ENCODE data around the gene KRTAP5-7. TPM values are rescaled to one million over a fixed set of nuclear protein-coding genes. Genes with fewer than 3 reads are reported as not detected.
"Not testable (repeated sequence)": the region's sequence is repeated elsewhere in the genome, so short reads cannot be mapped to it uniquely, and the experiment has no call there.

Gene KRTAP5-7
- total RNA-seq, result 5.8 TPM

- not testable (repeated sequence) for DNase-seq (ENCODE audit: low spot score)
Measured at GRCh38 chr11:71526796-71527575, at the start of gene KRTAP5-7. TSS of gene KRTAP5-7 (plus strand) at chr11:71527267. CDS start at chr11:71527301, 34 bp downstream.

GRCh38 chr11:71477641-71478527, 49.2 kb upstream of the KRTAP5-7 start:
- DNase-seq (ENCODE audit: low spot score), result no peak

- DNase-seq (ENCODE audit: low spot score), result no peak
Measured at GRCh38 chr11:71478528-71478840, 48.6 kb upstream of the KRTAP5-7 start.

GRCh38 chr11:71481101-71481960, 45.7 kb upstream of the KRTAP5-7 start:
- DNase-seq (ENCODE audit: low spot score), result peak; percentile 75

- DNase-seq (ENCODE audit: low spot score), result no peak
Measured at GRCh38 chr11:71482216-71482615, 44.9 kb upstream of the KRTAP5-7 start.

GRCh38 chr11:71482746-71483364, 44.2 kb upstream of the KRTAP5-7 start:
- no peak for DNase-seq (ENCODE audit: low spot score)

GRCh38 chr11:71483692-71484091, 43.4 kb upstream of the KRTAP5-7 start:
- DNase-seq (ENCODE audit: low spot score), result no peak

- no peak for DNase-seq (ENCODE audit: low spot score)
Measured at GRCh38 chr11:71484248-71485062, 42.6 kb upstream of the KRTAP5-7 start.

- DNase-seq (ENCODE audit: low spot score), result no peak
Measured at GRCh38 chr11:71485063-71485399, 42.0 kb upstream of the KRTAP5-7 start.

- DNase-seq (ENCODE audit: low spot score), result no peak
Measured at GRCh38 chr11:71485466-71485865, 41.6 kb upstream of the KRTAP5-7 start.

- DNase-seq (ENCODE audit: low spot score), result no peak
Measured at GRCh38 chr11:71486320-71486719, 40.7 kb upstream of the KRTAP5-7 start.

- no peak for DNase-seq (ENCODE audit: low spot score)
Measured at GRCh38 chr11:71488681-71489270, 38.3 kb upstream of the KRTAP5-7 start.

- DNase-seq (ENCODE audit: low spot score), result peak; percentile 33
Measured at GRCh38 chr11:71489311-71490043, 37.6 kb upstream of the KRTAP5-7 start.

- DNase-seq (ENCODE audit: low spot score), result peak; percentile 38
Measured at GRCh38 chr11:71490044-71490730, 36.9 kb upstream of the KRTAP5-7 start.

- peak; percentile 36 for DNase-seq (ENCODE audit: low spot score)
Measured at GRCh38 chr11:71490731-71491390, 36.2 kb upstream of the KRTAP5-7 start.

GRCh38 chr11:71491531-71491930, 35.5 kb upstream of the KRTAP5-7 start:
- peak; percentile 28 for DNase-seq (ENCODE audit: low spot score)

GRCh38 chr11:71491940-71492339, 35.1 kb upstream of the KRTAP5-7 start:
- DNase-seq (ENCODE audit: low spot score), result no peak
